Lower leg skin (tissue), 4 donors: ENCODE measurements around the gene LUZP1. TPM values are rescaled to one million over a fixed set of nuclear protein-coding genes. Genes with fewer than 3 reads are reported as not detected.

ENCODE experiments used
- DNase-seq, 2 donors: peaks; one replicate each; pipeline ENCODE4 v3.0.0-alpha.2; 2019; ENCODE audit warnings: low spot score in 2 of 2
- H3K4me3 ChIP-seq: fragments of 200-600 bp; sonication (generic); 2 replicates; pipeline ENCODE4 v1.5.1; 2017; ENCODE audit warnings: mild to moderate bottlenecking, low read depth; ENCODE audit not compliant: poor library complexity, severe bottlenecking
- CTCF ChIP-seq, 3 donors: fragments of 450-650 bp; IDR thresholded peaks; one replicate each; pipeline ENCODE4 v1.5.1; 2016; ENCODE audit warnings: antibody characterized with exemption in 3 of 3, mild to moderate bottlenecking in 3 of 3, moderate library complexity in 2 of 3
- POLR2A ChIP-seq, 2 donors: fragments of 450-650 bp; IDR thresholded peaks; one replicate each; pipeline ENCODE4 v1.6.1; 2016 to 2017; ENCODE audit warnings: antibody characterized with exemption in 2 of 2, mild to moderate bottlenecking in 1 of 2, moderate library complexity in 1 of 2
- WGBS, 2 donors: methylation state at CpG; one replicate each; pipeline ENCODE4 v1.1.5; 2018; 5-methylcytosine and 5-hydroxymethylcytosine counted together
- intact Hi-C: fragments of 100-400 bp; cut with DNase I; formaldehyde crosslinking; loops from one replicate; pipeline ENCODE4 v1.15.0; 2023; ENCODE audit warnings: low total_unique reads
- total RNA-seq, 4 donors: library from RNA; depleted of rRNA; stranded (reverse); fragments of >200 nt; gene quantifications; one replicate each; pipeline ENCODE4 v1.1.0, GENCODE V29; 2016

Gene LUZP1
- total RNA-seq, 4 donors from 2014 or later: 14.2 to 25.5 (median 19.3) TPM

- 57 to 59% methylated on average over 3 of the region's 3 CpGs for WGBS, 2 donors
- no peak overlapping the region for H3K4me3 ChIP-seq
- TF ChIP-seq POLR2A (IDR thresholded peaks at IDR 0.05) (no peak), CTCF (IDR thresholded peaks at IDR 0.05) (no peak)
- no peak for DNase-seq
- intact Hi-C loops: no loop called here
Observed at GRCh38 chr1:23202263-23202749, 33.6 kb upstream of the LUZP1 start.

- TF ChIP-seq POLR2A (IDR thresholded peaks at IDR 0.05): no peak
- TF ChIP-seq CTCF (IDR thresholded peaks at IDR 0.05): no peak
- whole genome bisulfite sequencing, 2 donors: 93 to 94% methylated on average over 1 of the region's 1 CpG
- DNase-seq: no peak
- intact Hi-C loops: no loop called here
- no peak overlapping the region for H3K4me3 ChIP-seq
Observed at GRCh38 chr1:23200883-23201282, 32.2 kb upstream of the LUZP1 start.

GRCh38 chr1:23198373-23198772 lies 29.7 kb upstream of the LUZP1 start:
- no peak for DNase-seq
- no peak for TF ChIP-seq CTCF (IDR thresholded peaks at IDR 0.05)
- TF ChIP-seq POLR2A (IDR thresholded peaks at IDR 0.05): no peak
- WGBS, 2 donors: 53 to 56% methylated on average over 4 of the region's 4 CpGs
- intact Hi-C loops: no loop called here
- H3K4me3 ChIP-seq: no peak overlapping the region

- intact Hi-C loops: no loop called here
- no peak for DNase-seq
Observed at GRCh38 chr1:23196627-23197328, 28.1 kb upstream of the LUZP1 start.

GRCh38 chr1:23194119-23194984 lies 25.7 kb upstream of the LUZP1 start:
- H3K4me3 ChIP-seq: no peak overlapping the region
- no peak for DNase-seq
- 42 to 49% methylated on average over 11 of the region's 11 CpGs for WGBS, 2 donors
- TF ChIP-seq POLR2A (IDR thresholded peaks at IDR 0.05) (no peak), CTCF (IDR thresholded peaks at IDR 0.05) (no peak)
- intact Hi-C loops: no loop called here

More at GRCh38 chr1:23196627-23197328, 28.1 kb upstream of the LUZP1 start:
- H3K4me3 ChIP-seq: no peak overlapping the region
- TF ChIP-seq POLR2A (IDR thresholded peaks at IDR 0.05) (no peak), CTCF (IDR thresholded peaks at IDR 0.05) (no peak)
- 67 to 70% methylated on average over 10 of the region's 10 CpGs for WGBS, 2 donors
